Cardiac fibroblast (primary cell): ENCODE data around the gene MAGI3.
"Not testable (repeated sequence)": the region's sequence is repeated elsewhere in the genome, so short reads cannot be mapped to it uniquely, and the experiment has no call there.

Source experiments
- DNase-seq, 2 donors: peaks; one replicate each; pipeline versions ENCODE4 v3.0.0 to v3.0.0-alpha.2; 2010; ENCODE audit warnings: low read depth in 2 of 2
- H3K4me3 ChIP-seq, 2 donors: replicated peaks in 1 of 2; 1 replicate in 1 of 2; 2 replicates in 1 of 2; pipeline ENCODE4 v1.5.1; 2011; ENCODE audit warnings: low read depth in 2 of 2, low read length in 2 of 2, mild to moderate bottlenecking in 2 of 2, moderate library complexity in 1 of 2
- CTCF ChIP-seq: IDR thresholded peaks from one replicate; pipeline ENCODE4 v1.5.1; 2011; ENCODE audit warnings: low read depth, mild to moderate bottlenecking, low read length, inconsistent platforms

MAGI3 gene

DNA sequence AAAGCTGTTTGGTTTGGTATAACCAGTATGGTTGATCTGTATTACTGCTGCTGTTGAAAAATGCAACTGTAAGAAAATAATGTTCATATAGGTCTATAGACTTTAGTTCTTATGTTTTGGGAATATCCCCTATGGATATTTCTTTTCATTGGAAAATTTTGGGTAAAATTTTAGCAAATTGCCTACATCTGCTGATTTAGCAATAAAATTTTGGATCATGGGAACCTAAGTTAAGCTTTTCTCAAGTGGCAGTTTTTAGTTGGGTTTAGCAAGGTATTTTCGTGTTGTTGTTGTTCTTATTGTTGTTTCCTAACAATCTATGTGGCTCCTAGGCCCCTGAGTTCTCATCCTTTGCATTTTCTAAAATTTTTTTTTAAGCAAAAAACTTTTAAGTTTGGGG, 201.9 kb downstream of the MAGI3 start:
- TF ChIP-seq CTCF = no peak
- DNase-seq = no peak
- H3K4me3 ChIP-seq = no peak overlapping the region

- H3K4me3 ChIP-seq = no peak overlapping the region
- no peak for TF ChIP-seq CTCF
- DNase-seq = no peak
These were observed 203.4 kb downstream of the MAGI3 start for GRCh38 chr1:113593550-113594297.

DNA sequence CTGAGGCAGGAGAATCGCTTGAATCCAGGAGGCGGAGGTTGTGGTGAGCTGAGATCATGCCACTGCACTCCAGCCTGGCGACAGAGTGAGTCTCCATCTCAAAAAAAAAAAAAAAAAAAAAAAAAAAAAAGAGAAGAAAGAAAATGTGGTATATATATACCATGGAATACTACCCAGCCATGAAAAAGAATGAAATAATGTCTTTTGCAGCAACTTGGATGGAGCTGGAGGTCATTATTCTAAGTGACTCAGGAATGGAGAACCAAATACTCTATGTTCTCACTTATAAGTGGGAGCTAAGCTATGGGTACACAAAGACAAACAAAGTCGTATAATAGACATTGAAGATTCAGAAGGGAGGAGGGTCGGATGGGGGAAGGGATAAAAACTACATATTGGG, 214.2 kb downstream of the MAGI3 start:
- not testable (repeated sequence) for DNase-seq, H3K4me3 ChIP-seq

DNA sequence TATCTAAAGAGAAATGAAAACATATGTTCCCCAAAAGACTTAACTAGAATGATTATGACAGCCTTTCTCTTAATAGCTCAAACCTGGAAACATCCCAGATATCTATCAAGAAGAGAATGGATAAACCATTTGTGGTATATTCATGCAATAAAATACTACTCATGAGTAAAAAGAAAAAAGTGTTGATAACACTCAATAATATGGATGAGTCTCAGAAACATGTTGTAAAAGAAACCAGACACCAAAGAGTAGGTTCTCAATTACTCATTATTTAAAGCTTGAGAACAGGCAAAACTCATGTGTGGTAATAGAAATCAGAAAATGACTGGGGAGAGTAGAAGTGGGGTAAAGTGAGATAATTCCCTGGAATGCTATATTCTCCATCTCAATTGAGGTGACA, 214.8 kb downstream of the MAGI3 start:
- TF ChIP-seq CTCF = no peak
- no peak overlapping the region for H3K4me3 ChIP-seq

DNA sequence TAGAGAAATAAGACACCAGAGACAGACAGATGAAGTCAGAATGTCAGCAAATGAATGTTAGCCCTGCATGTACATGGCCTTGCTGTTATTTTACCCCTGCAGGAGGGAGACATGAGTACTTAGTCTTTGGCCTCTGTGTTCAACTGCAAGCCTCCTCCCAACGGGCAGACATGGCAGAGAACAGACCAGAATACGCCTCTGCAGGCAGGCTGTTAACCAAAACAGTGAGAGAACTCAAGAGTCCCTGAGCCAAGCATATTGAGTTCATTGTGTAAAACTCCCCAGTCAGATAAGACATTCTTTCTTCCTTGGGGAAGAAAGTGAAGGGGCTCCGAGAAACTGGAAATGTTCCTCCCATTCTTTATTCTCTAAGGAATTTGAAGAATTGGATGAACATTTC, 218.1 kb downstream of the MAGI3 start:
- no peak for TF ChIP-seq CTCF
- H3K4me3 ChIP-seq = no peak overlapping the region
- peak in 1 of 2 donors; percentile 1 for DNase-seq

More for the DNA sequence above, 214.8 kb downstream of the MAGI3 start:
- DNase-seq = peak in 1 of 2 donors; percentile 1

GRCh38 chr1:113610372-113610771, 220.1 kb downstream of the MAGI3 start:
- no peak for DNase-seq
- H3K4me3 ChIP-seq = no peak overlapping the region
- no peak for TF ChIP-seq CTCF

GRCh38 chr1:113615425-113615824, 225.1 kb downstream of the MAGI3 start:
- peak; percentile 10 to 66 for DNase-seq
- no peak overlapping the region for H3K4me3 ChIP-seq
- no peak for TF ChIP-seq CTCF
